ENCODE results near the gene SIGLECL1. TPM values are rescaled to one million over a fixed set of nuclear protein-coding genes. Genes with fewer than 3 reads are reported as not detected.
A peak's percentile ranks its signal among the peaks of the same experiment; 100 is the strongest.

The SIGLECL1 gene
- total RNA-seq, 1 experiment from 2014 or later = not detected

DNA sequence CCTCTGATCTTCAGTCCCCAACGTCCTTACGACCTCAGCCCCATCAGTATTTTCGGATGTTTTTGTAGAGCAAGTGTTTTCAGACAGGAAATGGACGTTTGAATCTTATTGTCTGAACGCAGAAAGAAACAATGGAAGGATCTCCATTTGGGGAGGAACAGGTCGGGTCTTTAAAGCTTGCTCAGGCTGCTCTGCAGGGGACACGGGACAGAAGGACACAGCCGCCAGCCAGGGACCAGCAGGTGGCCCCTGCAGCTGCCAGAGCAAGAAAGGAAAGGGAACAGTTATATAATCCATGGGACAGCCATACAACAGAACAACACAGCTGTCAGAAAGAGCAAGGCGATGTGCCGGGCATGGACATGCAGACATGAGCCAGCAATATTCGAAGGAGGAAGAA, 42.1 kb downstream of the SIGLECL1 start:
- H3K36me3 Mint-ChIP-seq (ENCODE audit: insufficient read depth in 1 of 3, low read depth in 3 of 3) = peaks cover 0 to 3% (median 2%) of the 10 kb centered on the region in 3 experiments; a peak in 1 of 7 replicates
- H3K27ac ChIP-seq (ENCODE audit: insufficient read length, low read depth, low read length) = no peak overlapping the region
- peaks cover 10% of the 10 kb centered on the region for H3K27me3 Mint-ChIP-seq (ENCODE audit: low read depth)
- no peaks in the 10 kb centered on the region for H3K27me3 ChIP-seq (ENCODE audit: insufficient read depth, low read length)
- H4K20me1 ChIP-seq (ENCODE audit: control insufficient read depth, insufficient read depth, insufficient read length) = no peaks in the 10 kb centered on the region
- H3K27ac Mint-ChIP-seq = peak overlapping the region; percentile 48 to 90 (median 50); a peak in 5 of 7 replicates
- H3K9ac ChIP-seq (ENCODE audit: extremely low read depth, insufficient read length, low read length) = no peak overlapping the region
- no peak overlapping the region for H2BK12ac ChIP-seq (ENCODE audit: insufficient read length, low read depth, low read length)
- no peaks in the 10 kb centered on the region for H3K9me3 Mint-ChIP-seq
- no peak overlapping the region for H4K8ac ChIP-seq (replicated peaks; ENCODE audit: insufficient read length, low read depth, low read length)
- TF ChIP-seq, protein P1, sequence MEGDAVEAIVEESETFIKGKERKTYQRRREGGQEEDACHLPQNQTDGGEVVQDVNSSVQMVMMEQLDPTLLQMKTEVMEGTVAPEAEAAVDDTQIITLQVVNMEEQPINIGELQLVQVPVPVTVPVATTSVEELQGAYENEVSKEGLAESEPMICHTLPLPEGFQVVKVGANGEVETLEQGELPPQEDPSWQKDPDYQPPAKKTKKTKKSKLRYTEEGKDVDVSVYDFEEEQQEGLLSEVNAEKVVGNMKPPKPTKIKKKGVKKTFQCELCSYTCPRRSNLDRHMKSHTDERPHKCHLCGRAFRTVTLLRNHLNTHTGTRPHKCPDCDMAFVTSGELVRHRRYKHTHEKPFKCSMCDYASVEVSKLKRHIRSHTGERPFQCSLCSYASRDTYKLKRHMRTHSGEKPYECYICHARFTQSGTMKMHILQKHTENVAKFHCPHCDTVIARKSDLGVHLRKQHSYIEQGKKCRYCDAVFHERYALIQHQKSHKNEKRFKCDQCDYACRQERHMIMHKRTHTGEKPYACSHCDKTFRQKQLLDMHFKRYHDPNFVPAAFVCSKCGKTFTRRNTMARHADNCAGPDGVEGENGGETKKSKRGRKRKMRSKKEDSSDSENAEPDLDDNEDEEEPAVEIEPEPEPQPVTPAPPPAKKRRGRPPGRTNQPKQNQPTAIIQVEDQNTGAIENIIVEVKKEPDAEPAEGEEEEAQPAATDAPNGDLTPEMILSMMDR (conservative IDR thresholded peaks at IDR 0.05) = no peak
- H3K23me2 ChIP-seq (ENCODE audit: insufficient read length, low read depth, low read length, poor library complexity, severe bottlenecking) = no peaks in the 10 kb centered on the region
- no peaks in the 10 kb centered on the region for H3K9me3 ChIP-seq (ENCODE audit: control insufficient read depth, low read depth, low read length)
- peak overlapping the region; percentile 38 for H3K4me2 ChIP-seq (ENCODE audit: insufficient read depth, insufficient read length, low read length)
- peak overlapping the region; percentile 54 to 66 for H3K4me3 Mint-ChIP-seq
- 0 out of 2 replicates have a peak overlapping the region, but pooled peaks have one; percentile 19 for H2BK15ac ChIP-seq (ENCODE audit: low read depth, low read length)
- no CpG with 5 or more reads among the region's 11 CpGs for WGBS (ENCODE audit: extremely low coverage, insufficient read length, low lambda C conversion rate)
- no peak overlapping the region for H3K23ac ChIP-seq (ENCODE audit: insufficient read length, low read depth, low read length)
- H4K91ac ChIP-seq (ENCODE audit: insufficient read length, low read depth, low read length) = peak overlapping the region; percentile 76
- H3K79me2 ChIP-seq (ENCODE audit: insufficient read depth, low read length) = no peaks in the 10 kb centered on the region
- 0 out of 2 replicates have a peak overlapping the region, but pooled peaks have one; percentile 63 for H3K14ac ChIP-seq (ENCODE audit: insufficient read depth, low read length)
- no peak overlapping the region for H2BK5ac ChIP-seq (ENCODE audit: insufficient read length, low read length)
- H3K4me1 ChIP-seq (ENCODE audit: insufficient read depth, low read length) = peaks cover 25% of the 10 kb centered on the region; the same call in 1 of the 2 replicates
- H3K18ac ChIP-seq (ENCODE audit: insufficient read length, low read depth, low read length) = peak overlapping the region; percentile 64
- H2BK120ac ChIP-seq (ENCODE audit: low read depth, low read length, poor library complexity, severe bottlenecking) = no peak overlapping the region
- no peak overlapping the region for H4K5ac ChIP-seq (ENCODE audit: insufficient read length, low read depth, low read length)
- DNase-seq = peak; percentile 69
- H2AK5ac ChIP-seq (ENCODE audit: insufficient read length, low read length) = no peak overlapping the region
- H3K4ac ChIP-seq (ENCODE audit: low read depth, low read length) = no peak overlapping the region
- H3K79me1 ChIP-seq (ENCODE audit: insufficient read depth, low read depth, low read length, poor library complexity, severe bottlenecking) = no peaks in the 10 kb centered on the region
- H3T11ph ChIP-seq (ENCODE audit: low read length) = no peak overlapping the region
- no peak overlapping the region for H3K56ac ChIP-seq (ENCODE audit: insufficient read length, low read depth, low read length)
- H2AFZ ChIP-seq (ENCODE audit: low read length) = no peak overlapping the region
- H2BK20ac ChIP-seq (ENCODE audit: low read depth, low read length, poor library complexity, severe bottlenecking) = no peak overlapping the region
- H3K4me1 Mint-ChIP-seq = peaks cover 47 to 50% of the 10 kb centered on the region in 2 experiments

All from H9 (cell line).